Activated CD4-positive, CD25-positive, alpha-beta regulatory T cell treated with anti-CD3 and anti-CD28 coated beads, Interleukin-2, amount 50 U/mL, for 16 hours (primary cell): ENCODE results near the gene ELMO2.

ENCODE experiments used
- DNase-seq: peaks from one replicate; pipeline ENCODE4 v3.0.0-alpha.2; 2020; ENCODE audit warnings: low read depth, low spot score

ELMO2 gene

DNA sequence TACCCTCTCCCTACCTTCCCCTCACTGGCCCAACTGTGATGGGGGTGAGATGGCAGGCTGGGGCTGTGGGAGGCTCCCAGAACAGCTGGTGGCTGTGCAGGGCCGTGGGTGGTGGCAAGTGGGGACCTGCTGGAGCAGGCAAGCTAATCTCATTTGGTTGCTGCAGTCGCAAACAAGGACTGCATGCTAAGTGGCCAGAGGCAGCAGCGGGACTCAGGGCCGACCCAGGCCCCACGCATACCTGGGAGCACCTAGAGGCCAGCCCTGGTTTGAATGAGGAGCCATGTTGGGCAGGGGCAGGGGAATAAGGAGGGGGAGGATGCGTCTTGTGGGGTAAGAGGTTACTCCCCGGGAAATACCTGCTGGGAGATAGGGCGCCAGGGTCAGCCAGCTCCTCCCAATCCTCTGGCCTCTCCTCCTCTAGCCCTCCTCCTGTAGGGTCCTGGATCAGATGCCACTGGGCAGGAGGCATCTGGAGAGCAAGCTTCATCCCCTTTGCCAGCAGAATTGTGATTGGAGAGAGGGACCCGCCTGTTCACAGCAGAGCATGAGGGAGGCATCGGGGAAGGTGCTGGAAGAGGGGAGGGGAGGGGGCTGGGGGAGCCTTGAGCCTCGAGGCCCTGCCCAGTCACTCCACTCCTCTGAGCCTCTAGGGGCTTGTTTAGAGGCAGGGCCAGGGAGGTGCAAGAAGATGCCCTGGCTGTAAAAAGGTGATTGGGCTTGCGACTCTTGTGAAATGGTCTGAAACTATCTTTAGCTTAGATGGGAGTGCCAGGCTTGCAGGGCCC is 73.8 kb downstream of the ELMO2 start:
- DNase-seq, result no peak

- no peak for DNase-seq
These were observed 74.6 kb downstream of the ELMO2 start for GRCh38 chr20:46331611-46332361.

GRCh38 chr20:46330831-46331371 is 75.5 kb downstream of the ELMO2 start:
- DNase-seq, result no peak

GRCh38 chr20:46330072-46330763 is 76.2 kb downstream of the ELMO2 start:
- DNase-seq, result no peak

GRCh38 chr20:46328200-46328882 is 78.1 kb downstream of the ELMO2 start:
- DNase-seq, result no peak

DNA sequence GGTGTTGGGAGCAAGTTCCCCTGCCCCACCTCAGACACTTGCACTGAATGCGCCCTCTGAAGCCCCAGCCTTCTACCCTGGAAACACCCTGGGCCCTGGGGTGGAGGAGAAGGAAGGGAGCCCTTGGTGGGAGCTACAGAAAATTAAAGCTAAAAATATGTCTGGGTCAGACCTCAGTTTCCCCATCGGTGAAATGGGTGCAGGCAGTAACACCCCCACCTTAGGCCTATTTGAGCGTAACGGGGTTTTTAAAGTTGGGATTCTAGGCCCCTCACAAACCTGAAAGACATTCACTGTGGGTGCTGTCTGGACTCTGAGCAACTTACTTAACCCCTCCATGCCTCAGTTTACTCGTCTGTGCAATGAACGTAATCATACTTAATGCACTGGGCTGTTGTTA is 78.9 kb downstream of the ELMO2 start:
- DNase-seq, result no peak

DNA sequence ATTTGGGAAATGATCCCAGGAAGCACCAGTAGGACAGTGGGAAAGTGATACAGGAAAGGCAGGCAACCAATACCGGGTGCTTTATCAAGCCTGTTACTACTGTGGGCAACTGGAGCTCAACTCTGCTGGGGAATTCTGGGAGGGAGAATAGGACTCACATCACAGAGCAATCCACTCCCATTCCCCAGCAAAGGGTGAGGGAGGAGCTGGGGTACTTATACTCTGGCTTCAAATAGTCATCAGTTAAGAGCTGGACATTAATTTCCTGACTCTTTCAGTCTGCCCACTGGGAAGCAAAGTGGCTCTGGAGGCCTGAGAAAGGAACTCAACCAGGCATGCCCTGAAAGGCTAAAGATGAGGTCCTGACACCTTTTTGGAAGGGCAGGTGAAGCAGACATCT is 80.6 kb downstream of the ELMO2 start:
- DNase-seq, result no peak

DNA sequence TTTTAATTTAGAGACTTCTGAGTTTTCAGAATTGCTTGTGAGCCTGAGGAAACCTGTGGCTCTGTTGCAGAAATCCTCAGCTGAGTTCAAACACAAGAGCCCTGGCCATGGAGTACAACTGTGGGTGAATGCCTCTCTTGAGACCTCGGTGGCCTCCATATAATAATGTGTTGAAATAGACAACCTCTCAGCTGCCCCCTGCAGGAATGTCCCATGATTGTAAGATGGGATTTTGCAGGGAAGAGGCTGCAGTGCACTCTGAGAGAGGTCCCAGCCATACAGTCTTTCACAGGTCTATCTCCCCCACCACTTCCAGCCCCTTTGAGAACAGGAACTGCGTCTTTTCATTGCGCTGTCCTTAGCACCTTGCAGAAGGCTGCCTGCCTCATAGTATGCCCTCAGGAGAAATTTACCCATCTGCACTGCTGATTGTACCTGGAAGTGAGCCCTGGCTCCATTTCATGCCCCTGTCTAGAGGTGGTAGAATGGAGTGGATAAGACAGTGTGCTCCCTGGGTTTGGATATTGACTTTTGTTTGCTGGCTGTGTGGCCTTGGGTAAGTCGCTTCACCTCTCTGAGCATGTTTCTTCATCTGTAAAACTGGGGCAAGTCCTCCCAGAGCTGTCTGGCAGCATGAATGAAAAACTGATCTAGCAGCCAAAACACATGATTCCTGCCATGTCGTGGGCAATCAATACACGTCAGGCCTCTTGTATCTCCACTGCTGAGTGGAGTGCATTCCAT is 81.3 kb downstream of the ELMO2 start:
- DNase-seq, result no peak

DNA sequence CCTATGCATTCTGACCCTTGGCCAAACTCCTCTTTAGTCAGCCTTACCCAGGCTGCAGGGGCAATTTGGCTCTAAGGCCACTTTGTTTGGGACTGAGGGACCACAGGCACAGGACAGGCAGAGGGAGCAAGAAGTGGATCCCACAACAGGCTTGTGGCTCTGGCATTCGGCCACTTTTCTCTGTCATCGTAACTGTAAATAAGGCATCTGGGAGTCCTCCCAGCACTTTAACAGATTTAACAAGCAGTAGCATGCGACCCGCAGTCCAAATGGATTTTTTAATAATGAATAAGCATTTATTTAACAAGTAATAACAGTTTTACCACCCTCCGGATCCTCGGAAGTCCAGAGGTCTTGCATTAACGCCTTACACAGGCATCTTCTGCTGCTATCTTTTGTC is 82.0 kb downstream of the ELMO2 start:
- DNase-seq, result no peak

GRCh38 chr20:46323557-46323956 is 82.9 kb downstream of the ELMO2 start:
- no peak for DNase-seq

GRCh38 chr20:46322641-46323040 is 83.8 kb downstream of the ELMO2 start:
- no peak for DNase-seq

- no peak for DNase-seq
These were observed 88.7 kb downstream of the ELMO2 start for GRCh38 chr20:46317685-46318177.

- DNase-seq, result no peak
These were observed 89.3 kb downstream of the ELMO2 start for GRCh38 chr20:46316984-46317684.
